GM12892 (cell line): ENCODE measurements around the gene GPR173.

Source experiments
- POLR2A ChIP-seq: IDR thresholded peaks from 2 replicates; pipeline ENCODE4 v1.6.1; 2011; ENCODE audit warnings: low read depth, low read length, control low read depth
- POLR2AphosphoS5 ChIP-seq: IDR thresholded peaks from 2 replicates; pipeline ENCODE4 v1.6.1; 2011; ENCODE audit warnings: low read depth, low read length, control low read depth
- TAF1 ChIP-seq: IDR thresholded peaks from 2 replicates; pipeline ENCODE4 v1.6.1; 2011; ENCODE audit warnings: low read depth, mild to moderate bottlenecking, control low read depth, low read length, borderline replicate concordance

- TF ChIP-seq TAF1 (no peak), POLR2AphosphoS5 (no peak), POLR2A (no peak)
Measured at GRCh38 chrX:53050841-53051240, 2.3 kb downstream of the GPR173 start.
